Measurements from ENCODE around the gene ZBTB34.

ZBTB34 gene

GRCh38 chr9:126875756-126876510, 15.5 kb downstream of the ZBTB34 start:
- Histone ChIP-seq H3K4me1 (no peaks in the 10 kb centered on the region; the same call in 1 of the 2 replicates), H3K9me3 (no peaks in the 10 kb centered on the region), H3K4me3 (no peak overlapping the region), H3K36me3 (replicated peaks) (peaks cover 18% of the 10 kb centered on the region), H3K27me3 (ENCODE audit: low read depth) (no peaks in the 10 kb centered on the region)
- DNase-seq (ENCODE audit: low spot score in 2 of 2) = no peak
- in situ Hi-C loops (cut with MboI; ENCODE audit: low sequenced_read_pairs) = no loop called here

GRCh38 chr9:126876531-126876930, 16.1 kb downstream of the ZBTB34 start:
- Histone ChIP-seq H3K4me3 (no peak overlapping the region), H3K36me3 (replicated peaks) (peaks cover 18% of the 10 kb centered on the region), H3K9me3 (no peaks in the 10 kb centered on the region), H3K4me1 (no peaks in the 10 kb centered on the region; the same call in 1 of the 2 replicates), H3K27me3 (ENCODE audit: low read depth) (no peaks in the 10 kb centered on the region)
- in situ Hi-C loops (cut with MboI; ENCODE audit: low sequenced_read_pairs) = no loop called here
- no peak for DNase-seq (ENCODE audit: low spot score in 2 of 2)

GRCh38 chr9:126877418-126877817, 17.0 kb downstream of the ZBTB34 start:
- DNase-seq (ENCODE audit: low spot score in 2 of 2) = no peak
- Histone ChIP-seq H3K4me1 (no peaks in the 10 kb centered on the region; the same call in 1 of the 2 replicates), H3K27me3 (ENCODE audit: low read depth) (no peaks in the 10 kb centered on the region), H3K9me3 (no peaks in the 10 kb centered on the region), H3K36me3 (replicated peaks) (peaks cover 25% of the 10 kb centered on the region), H3K4me3 (no peak overlapping the region)
- in situ Hi-C loops (cut with MboI; ENCODE audit: low sequenced_read_pairs) = no loop called here

- Histone ChIP-seq H3K27me3 (ENCODE audit: low read depth) (no peaks in the 10 kb centered on the region), H3K36me3 (replicated peaks) (peaks cover 28% of the 10 kb centered on the region), H3K4me3 (no peak overlapping the region), H3K9me3 (no peaks in the 10 kb centered on the region), H3K4me1 (peaks cover 9% of the 10 kb centered on the region)
- in situ Hi-C loops (cut with MboI; ENCODE audit: low sequenced_read_pairs) = no loop called here
- DNase-seq (ENCODE audit: low spot score in 2 of 2) = no peak
Measured at GRCh38 chr9:126879288-126879687, 18.8 kb downstream of the ZBTB34 start.

GRCh38 chr9:126880226-126880946, 19.9 kb downstream of the ZBTB34 start:
- DNase-seq (ENCODE audit: low spot score in 2 of 2) = no peak
- Histone ChIP-seq H3K4me3 (no peak overlapping the region), H3K4me1 (peaks cover 9% of the 10 kb centered on the region), H3K27me3 (ENCODE audit: low read depth) (no peaks in the 10 kb centered on the region), H3K9me3 (no peaks in the 10 kb centered on the region), H3K36me3 (replicated peaks) (peaks cover 28% of the 10 kb centered on the region)
- in situ Hi-C loops (cut with MboI; ENCODE audit: low sequenced_read_pairs) = no loop called here

- Histone ChIP-seq H3K4me3 (no peak overlapping the region), H3K4me1 (peaks cover 9% of the 10 kb centered on the region), H3K36me3 (replicated peaks) (peaks cover 28% of the 10 kb centered on the region), H3K9me3 (no peaks in the 10 kb centered on the region), H3K27me3 (ENCODE audit: low read depth) (no peaks in the 10 kb centered on the region)
- DNase-seq (ENCODE audit: low spot score in 2 of 2) = no peak
- in situ Hi-C loops (cut with MboI; ENCODE audit: low sequenced_read_pairs) = no loop called here
Measured at GRCh38 chr9:126880947-126881332, 20.5 kb downstream of the ZBTB34 start.

GRCh38 chr9:126882746-126883145, 22.3 kb downstream of the ZBTB34 start:
- Histone ChIP-seq H3K36me3 (replicated peaks) (peaks cover 28% of the 10 kb centered on the region), H3K4me1 (peaks cover 9% of the 10 kb centered on the region), H3K9me3 (no peaks in the 10 kb centered on the region), H3K4me3 (no peak overlapping the region), H3K27me3 (ENCODE audit: low read depth) (no peaks in the 10 kb centered on the region)
- no peak for DNase-seq (ENCODE audit: low spot score in 2 of 2)
- in situ Hi-C loops (cut with MboI; ENCODE audit: low sequenced_read_pairs) = no loop called here

- peaks cover 9% of the 10 kb centered on the region for H3K4me1 ChIP-seq
- H3K36me3 ChIP-seq (replicated peaks) = peaks cover 28% of the 10 kb centered on the region
- H3K9me3 ChIP-seq = no peaks in the 10 kb centered on the region
- no peak overlapping the region for H3K4me3 ChIP-seq
- no peaks in the 10 kb centered on the region for H3K27me3 ChIP-seq (ENCODE audit: low read depth)
- DNase-seq (ENCODE audit: low spot score in 2 of 2) = peak; percentile 79 to 86
- in situ Hi-C loops (cut with MboI; ENCODE audit: low sequenced_read_pairs) = no loop called here
Measured at GRCh38 chr9:126883636-126884035, 23.2 kb downstream of the ZBTB34 start.

- H3K36me3 ChIP-seq (replicated peaks) = peaks cover 17% of the 10 kb centered on the region
- DNase-seq (ENCODE audit: low spot score in 2 of 2) = no peak
Measured at GRCh38 chr9:126885131-126885641, 24.7 kb downstream of the ZBTB34 start.

GRCh38 chr9:126886034-126886822, 25.8 kb downstream of the ZBTB34 start:
- DNase-seq (ENCODE audit: low spot score in 2 of 2) = no peak
- H3K9me3 ChIP-seq = no peaks in the 10 kb centered on the region
- no peak overlapping the region for H3K4me3 ChIP-seq
- no peaks in the 10 kb centered on the region for H3K27me3 ChIP-seq (ENCODE audit: low read depth)
- peaks cover 10% of the 10 kb centered on the region for H3K36me3 ChIP-seq (replicated peaks)
- peaks cover 9% of the 10 kb centered on the region for H3K4me1 ChIP-seq
- in situ Hi-C loops (cut with MboI; ENCODE audit: low sequenced_read_pairs) = no loop called here

More at GRCh38 chr9:126885131-126885641, 24.7 kb downstream of the ZBTB34 start:
- Histone ChIP-seq H3K4me1 (peaks cover 9% of the 10 kb centered on the region), H3K9me3 (no peaks in the 10 kb centered on the region), H3K27me3 (ENCODE audit: low read depth) (no peaks in the 10 kb centered on the region), H3K4me3 (no peak overlapping the region)
- in situ Hi-C loops (cut with MboI; ENCODE audit: low sequenced_read_pairs) = no loop called here

- Histone ChIP-seq H3K9me3 (no peaks in the 10 kb centered on the region), H3K4me1 (peaks cover 9% of the 10 kb centered on the region), H3K27me3 (ENCODE audit: low read depth) (no peaks in the 10 kb centered on the region), H3K36me3 (replicated peaks) (peaks cover 7% of the 10 kb centered on the region), H3K4me3 (no peak overlapping the region)
- DNase-seq (ENCODE audit: low spot score in 2 of 2) = no peak
- in situ Hi-C loops (cut with MboI; ENCODE audit: low sequenced_read_pairs) = no loop called here
Measured at GRCh38 chr9:126886897-126887296, 26.5 kb downstream of the ZBTB34 start.

- H3K36me3 ChIP-seq (replicated peaks) = no peaks in the 10 kb centered on the region
- H3K4me1 ChIP-seq = no peaks in the 10 kb centered on the region
- in situ Hi-C loops (cut with MboI; ENCODE audit: low sequenced_read_pairs) = no loop called here
- no peak for DNase-seq (ENCODE audit: low spot score in 2 of 2)
- no peaks in the 10 kb centered on the region for H3K9me3 ChIP-seq
- H3K4me3 ChIP-seq = no peak overlapping the region
- H3K27me3 ChIP-seq (ENCODE audit: low read depth) = no peaks in the 10 kb centered on the region
Measured at GRCh38 chr9:126891676-126892075, 31.2 kb downstream of the ZBTB34 start.

- H3K9me3 ChIP-seq = no peaks in the 10 kb centered on the region
- H3K4me1 ChIP-seq = no peaks in the 10 kb centered on the region
- H3K36me3 ChIP-seq (replicated peaks) = no peaks in the 10 kb centered on the region
- no peaks in the 10 kb centered on the region for H3K27me3 ChIP-seq (ENCODE audit: low read depth)
- in situ Hi-C loops (cut with MboI; ENCODE audit: low sequenced_read_pairs) = no loop called here
- peak in 1 of 2 experiments; percentile 8 for DNase-seq (ENCODE audit: low spot score in 2 of 2)
- H3K4me3 ChIP-seq = no peak overlapping the region
Measured at GRCh38 chr9:126893079-126893478, 32.6 kb downstream of the ZBTB34 start.

All from HAP-1 (cell line).